Type B pancreatic cell (in vitro differentiated cells): ENCODE results near the gene LCN6. TPM values are rescaled to one million over a fixed set of nuclear protein-coding genes. Genes with fewer than 3 reads are reported as not detected.
"Not testable (repeated sequence)": the region's sequence is repeated elsewhere in the genome, so short reads cannot be mapped to it uniquely, and the experiment has no call there.

ENCODE experiments used
- DNase-seq: peaks from one replicate; pipeline ENCODE4 v3.0.0; 2021; ENCODE audit warnings: mixed read lengths; ENCODE audit not compliant: unreplicated experiment; ENCODE audit errors: extremely low spot score
- H3K27ac Mint-ChIP-seq: 2 replicates; pipeline ENCODE4 v1.8.0; 2021; ENCODE audit warnings: mild to moderate bottlenecking, mixed read lengths
- H3K27me3 Mint-ChIP-seq: 2 replicates; pipeline ENCODE4 v1.8.0; 2021; ENCODE audit warnings: mixed read lengths
- H3K36me3 Mint-ChIP-seq: 2 replicates; pipeline ENCODE4 v1.8.0; 2021; ENCODE audit warnings: mixed read lengths
- H3K4me1 Mint-ChIP-seq: one replicate; pipeline ENCODE4 v1.8.0; 2021; ENCODE audit warnings: mixed read lengths; ENCODE audit not compliant: unreplicated experiment
- H3K4me3 Mint-ChIP-seq: 2 replicates; pipeline ENCODE4 v1.8.0; 2021; ENCODE audit warnings: mild to moderate bottlenecking, mixed read lengths
- H3K9me3 Mint-ChIP-seq: 2 replicates; pipeline ENCODE4 v1.8.0; 2021; ENCODE audit warnings: mixed read lengths
- CTCF ChIP-seq: fragments of 200-600 bp; sonication (generic); conservative IDR thresholded peaks from 2 replicates; pipeline ENCODE4 v1.5.0; 2021; ENCODE audit warnings: antibody characterized with exemption, mild to moderate bottlenecking
- total RNA-seq: library from RNA; stranded (reverse); gene quantifications from 2 replicates; pipeline ENCODE4 v1.2.1, GENCODE V29; 2021; ENCODE audit warnings: low replicate concordance

The LCN6 gene
- total RNA-seq, 1 donor from 2014 or later = not detected

- Mint-ChIP-seq H3K4me1 (peaks cover 5% of the 10 kb centered on the region), H3K4me3 (no peak overlapping the region), H3K27me3 (no peaks in the 10 kb centered on the region), H3K9me3 (no peaks in the 10 kb centered on the region), H3K36me3 (no peaks in the 10 kb centered on the region), H3K27ac (no peak overlapping the region)
- no peak for DNase-seq
- TF ChIP-seq CTCF = no peak
Observed at GRCh38 chr9:136710543-136710942, 37.8 kb downstream of the LCN6 start.

GRCh38 chr9:136709454-136710109 is 38.7 kb downstream of the LCN6 start:
- no peaks in the 10 kb centered on the region for H3K36me3 Mint-ChIP-seq
- no peak overlapping the region for H3K27ac Mint-ChIP-seq
- no peaks in the 10 kb centered on the region for H3K27me3 Mint-ChIP-seq
- no peak overlapping the region for H3K4me3 Mint-ChIP-seq
- H3K4me1 Mint-ChIP-seq = peaks cover 5% of the 10 kb centered on the region
- H3K9me3 Mint-ChIP-seq = no peaks in the 10 kb centered on the region
- no peak for TF ChIP-seq CTCF
- no peak for DNase-seq

GRCh38 chr9:136707849-136708517 is 40.3 kb downstream of the LCN6 start:
- Mint-ChIP-seq H3K36me3 (no peaks in the 10 kb centered on the region), H3K27ac (no peak overlapping the region), H3K9me3 (no peaks in the 10 kb centered on the region), H3K4me3 (no peak overlapping the region), H3K27me3 (no peaks in the 10 kb centered on the region), H3K4me1 (peaks cover 5% of the 10 kb centered on the region)
- TF ChIP-seq CTCF = no peak
- DNase-seq = no peak

- Mint-ChIP-seq H3K4me3 (no peak overlapping the region), H3K9me3 (no peaks in the 10 kb centered on the region), H3K4me1 (peaks cover 5% of the 10 kb centered on the region), H3K36me3 (no peaks in the 10 kb centered on the region), H3K27ac (no peak overlapping the region), H3K27me3 (no peaks in the 10 kb centered on the region)
- TF ChIP-seq CTCF = no peak
- no peak for DNase-seq
Observed at GRCh38 chr9:136707011-136707410, 41.3 kb downstream of the LCN6 start.

GRCh38 chr9:136705564-136705963 is 42.8 kb downstream of the LCN6 start:
- H3K4me3 Mint-ChIP-seq = no peak overlapping the region
- H3K9me3 Mint-ChIP-seq = no peaks in the 10 kb centered on the region
- no peak for TF ChIP-seq CTCF
- no peaks in the 10 kb centered on the region for H3K36me3 Mint-ChIP-seq
- H3K4me1 Mint-ChIP-seq = peaks cover 5% of the 10 kb centered on the region
- H3K27ac Mint-ChIP-seq = no peak overlapping the region
- no peaks in the 10 kb centered on the region for H3K27me3 Mint-ChIP-seq
- no peak for DNase-seq

GRCh38 chr9:136704741-136705140 is 43.6 kb downstream of the LCN6 start:
- not testable (repeated sequence) for H3K9me3 Mint-ChIP-seq, H3K27me3 Mint-ChIP-seq, H3K27ac Mint-ChIP-seq, H3K4me3 Mint-ChIP-seq, H3K36me3 Mint-ChIP-seq, DNase-seq, H3K4me1 Mint-ChIP-seq
